K562 (cell line): Measurements from ENCODE around the gene SDE2. TPM values are rescaled to one million over a fixed set of nuclear protein-coding genes. Genes with fewer than 3 reads are reported as not detected.
"Not testable (repeated sequence)": the region's sequence is repeated elsewhere in the genome, so short reads cannot be mapped to it uniquely, and the experiment has no call there.

Experiments used
- ADNP ChIP-seq: fragments of 200-800 bp; sonication (Bioruptor generic); IDR thresholded peaks from 2 replicates; pipeline ENCODE4 v1.6.1; 2016; ENCODE audit warnings: missing genetic modification characterization, missing compliant biosample characterization
- ASH1L ChIP-seq: fragments of 450-650 bp; IDR thresholded peaks from 2 replicates; pipeline ENCODE4 v1.6.1; 2018; ENCODE audit warnings: borderline replicate concordance, mild to moderate bottlenecking, low read depth; ENCODE audit not compliant: partially characterized antibody
- E2F3 ChIP-seq: fragments of 250-450 bp; sonication (Bioruptor Pico); IDR thresholded peaks from 2 replicates; pipeline ENCODE4 v1.4.0; 2020; ENCODE audit warnings: mild to moderate bottlenecking
- ETV1 ChIP-seq: fragments of 450-650 bp; conservative IDR thresholded peaks from 2 replicates; pipeline ENCODE4 v1.6.1; 2016; ENCODE audit warnings: missing genetic modification characterization, control low read depth, low read depth, missing compliant biosample characterization
- FOXP1 ChIP-seq: sonication (generic); formaldehyde crosslinking; IDR thresholded peaks from 2 replicates; pipeline ENCODE4 v1.8.0; 2022; ENCODE audit warnings: mild to moderate bottlenecking, missing genetic modification reagents
- GATAD2A ChIP-seq: fragments of 450-650 bp; IDR thresholded peaks from 2 replicates; pipeline ENCODE4 v1.6.1; 2017
- RFX1 ChIP-seq: fragments of 450-650 bp; IDR thresholded peaks from 2 replicates; pipeline ENCODE4 v1.6.1; 2016; ENCODE audit warnings: mild to moderate bottlenecking, moderate library complexity
- SMARCA5 ChIP-seq: fragments of 450-650 bp; IDR thresholded peaks from 2 replicates; pipeline ENCODE4 v1.6.1; 2016
- SMARCE1 ChIP-seq: fragments of 450-650 bp; IDR thresholded peaks from 2 replicates; pipeline ENCODE4 v1.7.1; 2016; ENCODE audit warnings: mild to moderate bottlenecking
- STAT6 ChIP-seq: sonication (generic); formaldehyde crosslinking; IDR thresholded peaks from 2 replicates; pipeline ENCODE4 v1.8.1; 2023; ENCODE audit warnings: mild to moderate bottlenecking, missing genetic modification reagents
- ZBTB26 ChIP-seq: fragments of 450-650 bp; formaldehyde crosslinking; IDR thresholded peaks from 2 replicates; pipeline ENCODE4 v1.4.0; 2022; ENCODE audit warnings: missing genetic modification characterization
- ZNF583 ChIP-seq: fragments of 250-450 bp; sonication (Bioruptor Pico); IDR thresholded peaks from 2 replicates; pipeline ENCODE4 v1.4.0; 2020
- polyA plus RNA-seq, 8 experiments: library from polyadenylated mRNA; depleted of rRNA in 4 of 8; stranded (reverse) in 5 of 8; unstranded in 3 of 8; fragments of >200 nt; fragmentation: Nextera tagmentation in 2 of 8; fragmentation: Illumina TruSeq in 1 of 8; extraction: Ambion mirVana in 2 of 8; extraction: Trizol in 1 of 8; gene quantifications; 2 replicates each; pipeline versions ENCODE4 v1.2.1 to v1.2.3, GENCODE V29; 2011 to 2014; ENCODE audit warnings: inconsistent platforms in 1 of 8, missing spikeins in 1 of 8
- total RNA-seq, 7 experiments: library from RNA; depleted of rRNA in 6 of 7; stranded (reverse); fragments of >200 nt in 6 of 7; fragmentation: Illumina TruSeq in 2 of 7; extraction: Trizol in 2 of 7; gene quantifications; 2 replicates each; pipeline versions ENCODE4 v1.2.1 to v1.2.3, GENCODE V29; 2011 to 2021; ENCODE audit warnings: low replicate concordance in 1 of 7
- TF ChIP-seq, protein P1 (sequence below): fragments of 250-450 bp; sonication (Bioruptor Pico); IDR thresholded peaks from 2 replicates; pipeline ENCODE4 v1.8.0; 2021; ENCODE audit warnings: borderline replicate concordance, mild to moderate bottlenecking, moderate library complexity; ENCODE audit not compliant: poor library complexity, severe bottlenecking
- TF ChIP-seq, protein P2 (sequence below), 2 experiments: fragments of 450-650 bp in 1 of 2; sonication (generic) in 1 of 2; formaldehyde crosslinking in 1 of 2; IDR thresholded peaks; 2 replicates each; pipeline versions ENCODE4 v1.7.1 to v1.9.0; 2016 to 2022; ENCODE audit warnings: inconsistent platforms in 1 of 2, mild to moderate bottlenecking in 1 of 2, missing genetic modification reagents in 1 of 2

SDE2 gene
- total and polyA plus RNA-seq, 9 of the 15 experiments (the other 6 are each of a cell fraction or from before 2014, with no cell fraction given): 14.3 to 62.3 (median 46.0) TPM

DNA sequence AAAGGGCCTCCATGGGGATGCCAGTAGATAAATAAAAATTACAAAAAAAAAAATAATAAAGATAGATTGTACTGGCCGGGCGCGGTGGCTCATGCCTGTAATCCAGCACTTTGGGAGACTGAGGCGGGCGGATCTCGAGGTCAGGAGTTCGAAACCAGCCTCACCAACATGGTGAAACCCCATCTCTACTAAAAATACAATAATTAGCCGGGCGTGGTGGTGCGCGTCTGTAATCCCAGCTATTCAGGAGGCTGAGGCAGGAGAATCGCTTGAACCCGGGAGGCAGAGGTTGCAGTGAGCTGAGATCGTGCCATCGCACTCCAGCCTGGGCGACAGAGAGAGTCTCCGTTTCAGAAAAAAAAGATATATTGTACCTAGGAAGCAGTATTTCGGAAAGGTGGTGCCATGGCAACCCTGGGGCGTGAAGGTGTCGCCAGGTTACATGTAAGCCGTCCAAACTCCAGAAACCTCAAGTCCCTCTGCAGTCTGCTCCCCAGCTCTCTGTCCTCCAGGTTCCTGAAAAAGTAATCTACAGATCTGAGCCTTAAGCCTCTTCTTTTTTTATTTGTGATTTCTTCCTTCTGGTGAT lies 1.4 kb upstream of the SDE2 start (continued):
- TF ChIP-seq, protein P1, sequence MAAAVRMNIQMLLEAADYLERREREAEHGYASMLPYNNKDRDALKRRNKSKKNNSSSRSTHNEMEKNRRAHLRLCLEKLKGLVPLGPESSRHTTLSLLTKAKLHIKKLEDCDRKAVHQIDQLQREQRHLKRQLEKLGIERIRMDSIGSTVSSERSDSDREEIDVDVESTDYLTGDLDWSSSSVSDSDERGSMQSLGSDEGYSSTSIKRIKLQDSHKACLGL (CRISPR knock-in tag): peak; percentile 7
- TF ChIP-seq ASH1L (peak; percentile 13), RFX1 (peak; percentile 89), E2F3 (peak; percentile 45; the same call in 1 of the 2 replicates), ADNP (tag) (peak; percentile 95), ZNF583 (CRISPR knock-in tag) (0 out of 2 replicates have a peak, but pooled peaks have one; percentile 66), SMARCA5 (peak; percentile 72; the same call in 1 of the 2 replicates), STAT6 (CRISPR knock-in tag) (peak; percentile 17; the same call in 1 of the 2 replicates), ETV1 (0 out of 2 replicates have a peak, but pooled peaks have one; percentile 18), GATAD2A (0 out of 2 replicates have a peak, but pooled peaks have one; percentile 12), ZBTB26 (CRISPR knock-in tag) (0 out of 2 replicates have a peak, but pooled peaks have one; percentile 24), SMARCE1 (peak; percentile 12; the same call in 1 of the 2 replicates), FOXP1 (CRISPR knock-in tag) (peak; percentile 43; the same call in 1 of the 2 replicates)
- TF ChIP-seq, protein P2, sequence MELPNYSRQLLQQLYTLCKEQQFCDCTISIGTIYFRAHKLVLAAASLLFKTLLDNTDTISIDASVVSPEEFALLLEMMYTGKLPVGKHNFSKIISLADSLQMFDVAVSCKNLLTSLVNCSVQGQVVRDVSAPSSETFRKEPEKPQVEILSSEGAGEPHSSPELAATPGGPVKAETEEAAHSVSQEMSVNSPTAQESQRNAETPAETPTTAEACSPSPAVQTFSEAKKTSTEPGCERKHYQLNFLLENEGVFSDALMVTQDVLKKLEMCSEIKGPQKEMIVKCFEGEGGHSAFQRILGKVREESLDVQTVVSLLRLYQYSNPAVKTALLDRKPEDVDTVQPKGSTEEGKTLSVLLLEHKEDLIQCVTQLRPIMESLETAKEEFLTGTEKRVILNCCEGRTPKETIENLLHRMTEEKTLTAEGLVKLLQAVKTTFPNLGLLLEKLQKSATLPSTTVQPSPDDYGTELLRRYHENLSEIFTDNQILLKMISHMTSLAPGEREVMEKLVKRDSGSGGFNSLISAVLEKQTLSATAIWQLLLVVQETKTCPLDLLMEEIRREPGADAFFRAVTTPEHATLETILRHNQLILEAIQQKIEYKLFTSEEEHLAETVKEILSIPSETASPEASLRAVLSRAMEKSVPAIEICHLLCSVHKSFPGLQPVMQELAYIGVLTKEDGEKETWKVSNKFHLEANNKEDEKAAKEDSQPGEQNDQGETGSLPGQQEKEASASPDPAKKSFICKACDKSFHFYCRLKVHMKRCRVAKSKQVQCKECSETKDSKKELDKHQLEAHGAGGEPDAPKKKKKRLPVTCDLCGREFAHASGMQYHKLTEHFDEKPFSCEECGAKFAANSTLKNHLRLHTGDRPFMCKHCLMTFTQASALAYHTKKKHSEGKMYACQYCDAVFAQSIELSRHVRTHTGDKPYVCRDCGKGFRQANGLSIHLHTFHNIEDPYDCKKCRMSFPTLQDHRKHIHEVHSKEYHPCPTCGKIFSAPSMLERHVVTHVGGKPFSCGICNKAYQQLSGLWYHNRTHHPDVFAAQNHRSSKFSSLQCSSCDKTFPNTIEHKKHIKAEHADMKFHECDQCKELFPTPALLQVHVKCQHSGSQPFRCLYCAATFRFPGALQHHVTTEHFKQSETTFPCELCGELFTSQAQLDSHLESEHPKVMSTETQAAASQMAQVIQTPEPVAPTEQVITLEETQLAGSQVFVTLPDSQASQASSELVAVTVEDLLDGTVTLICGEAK (IDR thresholded peaks at IDR 0.05): peak; percentile 63
- TF ChIP-seq, protein P2 (CRISPR knock-in tag; IDR thresholded peaks at IDR 0.05): not testable (repeated sequence)
